ENCODE data around the gene DYNLT4.

Gene DYNLT4

DNA sequence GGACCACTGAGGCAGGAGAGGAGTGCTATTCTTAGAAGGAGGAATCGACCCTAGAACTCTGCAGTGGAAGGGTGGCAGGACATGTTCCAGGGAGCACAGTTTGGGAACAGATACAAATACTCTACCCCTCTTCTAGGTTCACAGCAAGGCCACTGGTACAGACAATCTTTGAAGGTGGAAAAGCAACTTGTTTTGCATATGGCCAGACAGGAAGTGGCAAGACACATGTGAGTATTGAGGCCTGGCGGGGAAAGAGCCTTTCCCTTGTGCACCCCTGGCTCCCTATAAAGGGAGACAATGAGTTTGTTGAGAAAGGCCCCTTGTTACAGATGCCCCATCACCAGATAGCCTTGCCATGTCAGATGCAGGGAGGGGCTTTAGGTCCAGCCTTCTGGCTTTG is 49.7 kb downstream of the DYNLT4 start:
- DNase-seq (ENCODE audit: low read depth): no peak
